BE2C (cell line): Measurements from ENCODE around the gene SFPQ.

Source experiments
- DNase-seq: peaks from one replicate; pipeline ENCODE4 v3.0.0-alpha.2; 2020
- H3K27me3 ChIP-seq: fragments of 250-450 bp; sonication (Bioruptor Pico); 2 replicates; pipeline ENCODE4 v1.5.1; 2020; ENCODE audit warnings: mild to moderate bottlenecking
- H3K36me3 ChIP-seq: fragments of 250-450 bp; sonication (Bioruptor Pico); 2 replicates; pipeline ENCODE4 v1.5.1; 2020; ENCODE audit warnings: mild to moderate bottlenecking
- H3K4me1 ChIP-seq: fragments of 250-450 bp; sonication (Bioruptor Pico); 2 replicates; pipeline ENCODE4 v1.5.1; 2020
- H3K4me3 ChIP-seq: 2 replicates; pipeline ENCODE4 v1.5.1; 2011; ENCODE audit warnings: low read depth, low read length
- H3K9me3 ChIP-seq: fragments of 250-450 bp; sonication (Bioruptor Pico); 2 replicates; pipeline ENCODE4 v1.5.1; 2020
- CTCF ChIP-seq: IDR thresholded peaks from 2 replicates; pipeline ENCODE4 v1.5.1; 2012; ENCODE audit warnings: mild to moderate bottlenecking, low read depth, low read length

SFPQ gene

GRCh38 chr1:35222322-35223083 lies 29.6 kb upstream of the SFPQ start:
- H3K4me3 ChIP-seq: no peak overlapping the region
- no peaks in the 10 kb centered on the region for H3K9me3 ChIP-seq
- no peaks in the 10 kb centered on the region for H3K27me3 ChIP-seq
- no peak for DNase-seq
- no peaks in the 10 kb centered on the region for H3K36me3 ChIP-seq
- TF ChIP-seq CTCF: no peak
- H3K4me1 ChIP-seq: no peaks in the 10 kb centered on the region

GRCh38 chr1:35220976-35221375 lies 28.0 kb upstream of the SFPQ start:
- no peaks in the 10 kb centered on the region for H3K36me3 ChIP-seq
- peak; percentile 5 for DNase-seq
- TF ChIP-seq CTCF: peak; percentile 54
- no peaks in the 10 kb centered on the region for H3K9me3 ChIP-seq
- no peaks in the 10 kb centered on the region for H3K27me3 ChIP-seq
- no peak overlapping the region for H3K4me3 ChIP-seq
- no peaks in the 10 kb centered on the region for H3K4me1 ChIP-seq

- Histone ChIP-seq H3K9me3 (no peaks in the 10 kb centered on the region), H3K27me3 (no peaks in the 10 kb centered on the region), H3K36me3 (no peaks in the 10 kb centered on the region), H3K4me1 (no peaks in the 10 kb centered on the region), H3K4me3 (no peak overlapping the region)
- TF ChIP-seq CTCF: no peak
- no peak for DNase-seq
Observed at GRCh38 chr1:35215346-35215745, 22.4 kb upstream of the SFPQ start.

- TF ChIP-seq CTCF: no peak
- Histone ChIP-seq H3K4me3 (no peak overlapping the region), H3K4me1 (no peaks in the 10 kb centered on the region), H3K36me3 (no peaks in the 10 kb centered on the region), H3K27me3 (no peaks in the 10 kb centered on the region), H3K9me3 (no peaks in the 10 kb centered on the region)
- no peak for DNase-seq
Observed at GRCh38 chr1:35211120-35211414, 18.1 kb upstream of the SFPQ start.

GRCh38 chr1:35210321-35211119 lies 17.6 kb upstream of the SFPQ start:
- Histone ChIP-seq H3K27me3 (no peaks in the 10 kb centered on the region), H3K9me3 (no peaks in the 10 kb centered on the region), H3K4me1 (no peaks in the 10 kb centered on the region), H3K4me3 (no peak overlapping the region), H3K36me3 (no peaks in the 10 kb centered on the region)
- TF ChIP-seq CTCF: no peak
- no peak for DNase-seq

- H3K4me1 ChIP-seq: no peaks in the 10 kb centered on the region
- no peak for DNase-seq
- no peak overlapping the region for H3K4me3 ChIP-seq
- H3K9me3 ChIP-seq: no peaks in the 10 kb centered on the region
- TF ChIP-seq CTCF: no peak
- H3K27me3 ChIP-seq: no peaks in the 10 kb centered on the region
- no peaks in the 10 kb centered on the region for H3K36me3 ChIP-seq
Observed at GRCh38 chr1:35203295-35203694, 10.3 kb upstream of the SFPQ start.
